HuH-7 (cell line): ENCODE results near the gene CARD14.
"Not testable (repeated sequence)": the region's sequence is repeated elsewhere in the genome, so short reads cannot be mapped to it uniquely, and the experiment has no call there.

Source experiments
- DNase-seq: peaks from one replicate; pipeline ENCODE4 v3.0.0; 2011; ENCODE audit warnings: low spot score

Gene CARD14

DNA sequence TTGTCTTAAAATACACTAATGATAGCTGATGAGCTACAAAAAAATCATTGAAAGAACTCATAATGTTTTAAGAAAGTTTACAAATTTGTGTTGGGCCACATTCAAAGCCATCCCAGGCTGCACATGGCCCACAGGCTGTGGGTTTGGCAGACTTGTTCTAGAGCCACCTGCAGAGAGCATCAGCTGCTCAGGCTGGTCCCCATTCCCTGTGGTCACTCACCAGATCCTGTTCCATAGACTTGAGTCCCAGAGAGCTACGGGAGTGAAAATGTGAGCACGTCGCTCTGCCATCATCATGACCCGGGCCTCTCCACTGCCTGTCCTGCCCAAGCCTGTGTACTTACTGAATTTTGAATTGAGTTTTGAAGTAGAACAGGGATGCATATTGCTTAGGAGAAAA is 57.3 kb downstream of the CARD14 start:
- no peak for DNase-seq

DNA sequence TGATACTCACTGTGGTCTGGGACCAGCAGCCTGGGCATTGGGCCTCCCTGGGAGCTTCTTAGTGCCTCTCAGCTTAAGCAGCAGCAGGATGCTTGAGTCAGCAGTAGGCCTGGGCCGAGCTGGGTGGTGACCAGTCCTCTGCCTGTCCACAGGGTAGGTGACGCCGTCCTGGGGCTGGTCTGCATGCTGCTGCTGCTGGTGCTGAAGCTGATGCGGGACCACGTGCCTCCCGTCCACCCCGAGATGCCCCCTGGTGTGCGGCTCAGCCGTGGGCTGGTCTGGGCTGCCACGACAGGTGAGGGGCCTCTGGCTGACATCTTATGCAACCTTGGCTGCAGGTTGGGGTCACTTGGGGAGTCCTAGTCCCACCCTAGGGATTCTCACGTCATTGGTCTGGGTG is 57.8 kb downstream of the CARD14 start:
- DNase-seq, result no peak

DNA sequence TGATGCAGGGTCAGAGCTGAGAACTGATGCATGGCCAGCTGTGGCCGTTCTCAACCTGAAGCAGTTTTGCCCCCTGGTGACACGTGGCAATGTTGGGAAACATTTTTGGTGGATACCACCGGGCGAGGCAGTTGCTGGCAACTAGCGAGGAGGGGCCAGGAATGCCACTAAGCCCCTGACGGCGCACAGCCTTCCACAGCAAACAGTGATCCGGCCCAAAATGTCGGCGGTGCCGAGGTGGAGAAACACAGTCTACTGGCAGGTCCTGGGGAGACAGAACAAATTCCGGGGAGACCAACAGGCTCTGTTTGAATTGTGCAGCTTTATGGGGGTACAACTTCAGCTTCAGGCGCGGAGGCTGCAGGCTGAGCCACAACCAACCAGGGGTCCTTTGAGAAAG is 58.6 kb downstream of the CARD14 start:
- DNase-seq, result no peak

DNA sequence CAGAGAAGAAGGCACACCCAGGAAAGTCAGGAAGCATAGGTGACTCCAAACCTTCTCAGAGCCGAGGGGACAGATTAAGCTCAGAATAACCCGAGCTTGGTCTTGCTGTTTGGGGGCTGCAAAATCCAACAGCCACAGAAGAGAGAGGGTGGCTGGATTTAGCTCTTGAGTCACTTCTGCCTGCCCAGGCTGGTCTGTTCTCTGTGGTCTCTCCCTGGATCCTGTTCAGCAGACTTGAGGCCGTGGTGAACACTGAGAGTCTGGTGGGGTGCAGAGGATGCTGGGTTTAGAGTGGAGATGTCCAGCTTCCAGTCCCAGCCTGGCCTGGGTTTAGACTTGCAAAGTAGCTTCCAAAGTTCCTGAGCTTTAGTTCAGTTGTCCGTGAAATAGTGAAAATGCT is 59.2 kb downstream of the CARD14 start:
- DNase-seq, result no peak

DNA sequence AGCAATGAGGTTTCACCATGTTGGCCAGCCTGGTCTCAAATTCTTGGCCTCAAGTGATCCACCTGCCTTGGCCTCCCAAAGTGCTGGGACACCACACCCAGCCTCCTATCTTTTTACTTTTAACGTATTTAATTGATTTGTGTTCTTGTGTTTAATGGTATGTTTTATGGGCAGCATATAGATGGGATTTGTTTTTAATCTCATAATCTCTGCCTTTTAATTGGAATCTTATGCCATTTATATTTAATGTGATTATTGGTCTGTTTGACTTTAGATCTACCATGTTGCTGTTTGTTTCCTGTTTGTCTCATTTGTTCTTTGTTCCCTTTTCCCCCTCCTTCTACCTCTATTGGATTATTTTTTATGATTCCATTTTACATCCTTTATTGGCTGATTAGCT is 62.6 kb downstream of the CARD14 start:
- DNase-seq, result no peak

DNA sequence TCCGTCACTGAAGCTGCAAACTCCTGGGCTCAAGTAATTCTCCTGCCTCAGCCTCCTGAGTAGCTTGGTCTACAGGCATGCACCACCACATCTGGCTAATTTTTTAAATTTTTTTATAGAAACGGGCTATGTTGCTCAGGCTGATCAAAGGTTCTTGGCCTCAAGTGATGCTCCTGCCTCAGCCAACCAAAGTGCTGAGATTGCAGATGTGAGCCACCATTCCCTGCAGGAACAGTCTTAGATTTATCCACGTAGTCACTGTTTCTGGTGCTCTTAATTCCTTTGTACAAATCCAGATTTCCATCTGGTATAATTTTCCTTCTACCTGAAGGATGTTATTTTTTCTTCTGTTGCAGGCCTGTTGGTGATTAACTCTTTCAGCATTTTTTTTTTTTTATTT is 63.4 kb downstream of the CARD14 start:
- DNase-seq, result no peak

DNA sequence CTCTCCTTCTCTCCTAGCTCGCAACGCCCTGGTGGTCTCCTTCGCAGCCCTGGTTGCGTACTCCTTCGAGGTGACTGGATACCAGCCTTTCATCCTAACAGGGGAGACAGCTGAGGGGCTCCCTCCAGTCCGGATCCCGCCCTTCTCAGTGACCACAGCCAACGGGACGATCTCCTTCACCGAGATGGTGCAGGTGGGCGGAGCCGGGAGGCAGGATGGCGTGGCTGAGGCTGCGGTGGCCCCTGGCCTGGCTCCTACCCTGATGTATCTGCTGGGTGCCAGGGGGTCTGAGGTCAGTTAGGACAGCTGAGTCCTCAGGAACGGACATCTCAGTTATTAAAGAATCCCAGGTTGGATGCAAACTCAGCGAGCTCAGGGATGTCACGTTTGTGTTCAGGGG is 67.1 kb downstream of the CARD14 start:
- no peak for DNase-seq

DNA sequence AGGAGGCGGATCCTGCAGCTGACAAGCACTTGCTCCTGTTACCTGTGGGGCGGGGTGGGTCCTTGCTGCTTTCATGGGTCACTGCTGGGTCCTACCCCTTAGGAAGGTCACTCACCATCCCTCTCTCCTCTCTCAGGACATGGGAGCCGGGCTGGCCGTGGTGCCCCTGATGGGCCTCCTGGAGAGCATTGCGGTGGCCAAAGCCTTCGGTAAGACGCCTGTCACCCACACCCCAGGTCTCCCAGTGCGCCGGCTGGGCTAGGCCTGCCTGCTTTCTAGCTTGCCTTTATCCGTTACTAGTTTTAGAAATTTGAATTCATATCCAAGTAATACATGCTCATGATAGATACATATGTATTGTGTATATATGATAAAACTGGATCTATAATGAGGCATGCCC is 67.6 kb downstream of the CARD14 start:
- no peak for DNase-seq

DNA sequence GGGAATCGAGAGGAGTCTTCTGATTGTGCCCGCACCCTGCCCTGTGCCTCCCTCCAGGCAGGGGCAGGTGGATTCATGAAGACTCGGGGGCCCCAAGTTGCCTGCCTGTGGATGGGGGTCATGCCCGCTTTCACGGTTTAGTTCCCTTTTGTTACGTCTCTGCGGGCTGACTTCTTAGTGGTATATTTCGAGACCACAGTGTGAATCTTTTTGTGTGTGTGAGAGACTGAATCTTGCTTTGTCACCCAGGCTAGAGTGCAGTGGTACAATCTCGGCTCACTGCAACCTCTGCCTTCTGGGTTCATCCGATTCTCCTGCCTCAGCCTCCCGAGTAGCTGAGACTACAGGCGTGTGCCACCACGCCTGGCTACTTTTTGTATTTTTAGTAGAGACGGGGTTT is 72.7 kb downstream of the CARD14 start:
- no peak for DNase-seq

DNA sequence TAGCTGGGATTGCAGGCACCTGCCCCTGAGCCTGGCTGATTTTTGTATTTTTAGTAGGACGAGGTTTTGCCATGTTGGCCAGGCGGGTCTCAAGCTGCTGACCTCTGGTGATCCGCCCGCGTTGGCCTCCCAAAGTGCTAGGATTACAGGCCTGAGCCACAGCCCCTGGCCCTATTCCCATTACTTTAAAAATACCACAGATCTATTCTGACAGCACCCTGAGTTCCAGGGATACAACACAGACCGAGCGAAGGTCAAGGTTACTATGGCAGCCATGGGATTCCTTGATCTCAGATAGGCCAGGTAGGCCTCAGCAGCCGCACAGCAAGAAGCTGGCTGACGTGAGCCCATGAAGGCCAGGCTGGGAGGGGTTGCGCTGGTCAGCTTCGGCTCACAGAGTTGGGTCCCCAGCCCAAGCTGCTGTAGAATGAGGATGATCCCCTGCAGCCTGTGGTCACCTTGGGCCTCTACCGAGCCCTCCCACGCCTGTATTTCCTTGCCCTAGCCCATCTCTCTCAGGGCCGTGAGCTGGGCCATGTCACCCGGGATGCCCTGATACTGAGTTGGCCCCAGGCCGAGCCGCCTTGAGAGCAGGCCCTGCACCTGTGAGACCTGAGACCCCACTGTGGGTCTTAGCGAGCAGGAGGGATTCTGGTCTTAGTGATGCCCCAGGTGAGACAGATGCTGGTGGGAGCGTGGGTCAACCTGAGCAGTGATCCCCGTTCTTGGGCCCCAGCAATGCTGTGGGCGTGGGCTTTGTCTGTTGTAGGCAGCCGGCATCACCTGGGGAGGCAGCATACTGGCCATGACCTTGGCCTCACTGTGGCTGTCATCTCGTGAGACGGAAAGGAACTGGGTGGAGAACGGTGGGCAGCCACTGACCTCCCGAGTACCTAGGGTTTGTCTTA is 74.0 kb downstream of the CARD14 start:
- DNase-seq, result no peak

DNA sequence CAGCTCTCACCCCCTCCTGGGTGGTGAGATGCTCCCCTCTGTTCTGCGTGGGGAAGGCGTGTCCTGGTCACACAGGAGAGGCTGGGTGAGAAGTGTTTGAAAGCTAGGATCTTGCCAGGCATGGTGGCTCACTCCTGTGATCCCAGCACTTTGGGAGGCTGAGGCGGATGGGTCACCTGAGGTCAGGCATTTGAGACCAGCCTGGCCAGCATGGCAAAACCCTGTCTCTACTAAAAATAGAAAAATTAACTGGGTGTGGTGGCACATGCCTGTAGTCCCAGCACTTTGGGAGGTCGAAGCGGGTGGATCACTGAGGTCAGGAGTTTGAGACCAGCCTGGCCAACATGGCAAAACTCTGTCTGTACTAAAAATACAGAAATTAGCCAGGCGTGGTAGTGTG is 74.6 kb downstream of the CARD14 start:
- not testable (repeated sequence) for DNase-seq

DNA sequence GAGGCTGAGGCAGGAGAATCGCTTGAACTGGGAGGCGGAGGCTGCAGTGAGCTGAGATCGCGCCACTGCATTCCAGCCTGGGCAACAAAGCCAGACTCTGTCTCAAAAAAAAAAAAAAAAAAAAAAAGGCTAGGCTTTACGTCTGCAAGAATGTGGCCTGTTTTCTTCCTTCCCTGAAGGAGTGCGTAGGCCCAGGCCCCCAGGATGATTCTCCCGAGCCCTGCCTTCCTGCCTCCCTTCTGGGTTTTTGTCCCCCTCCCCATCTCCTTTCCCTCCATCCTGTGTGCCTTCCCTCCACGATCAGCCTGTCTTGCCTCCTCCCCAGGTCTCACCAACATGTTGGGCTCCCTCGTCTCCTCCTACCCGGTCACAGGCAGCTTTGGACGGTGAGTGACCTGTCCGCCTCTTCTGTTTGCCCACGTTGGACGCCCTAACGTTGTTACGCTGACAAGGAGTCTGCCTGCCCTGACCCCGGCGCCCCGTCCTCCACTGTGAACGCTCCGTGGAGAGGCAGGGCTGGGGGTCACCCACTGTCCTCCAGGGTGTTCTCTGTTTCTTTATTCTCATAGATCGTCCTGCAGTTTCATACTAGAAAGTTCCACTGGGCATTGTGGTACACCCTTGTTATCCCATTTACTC is 75.2 kb downstream of the CARD14 start:
- DNase-seq, result no peak

DNA sequence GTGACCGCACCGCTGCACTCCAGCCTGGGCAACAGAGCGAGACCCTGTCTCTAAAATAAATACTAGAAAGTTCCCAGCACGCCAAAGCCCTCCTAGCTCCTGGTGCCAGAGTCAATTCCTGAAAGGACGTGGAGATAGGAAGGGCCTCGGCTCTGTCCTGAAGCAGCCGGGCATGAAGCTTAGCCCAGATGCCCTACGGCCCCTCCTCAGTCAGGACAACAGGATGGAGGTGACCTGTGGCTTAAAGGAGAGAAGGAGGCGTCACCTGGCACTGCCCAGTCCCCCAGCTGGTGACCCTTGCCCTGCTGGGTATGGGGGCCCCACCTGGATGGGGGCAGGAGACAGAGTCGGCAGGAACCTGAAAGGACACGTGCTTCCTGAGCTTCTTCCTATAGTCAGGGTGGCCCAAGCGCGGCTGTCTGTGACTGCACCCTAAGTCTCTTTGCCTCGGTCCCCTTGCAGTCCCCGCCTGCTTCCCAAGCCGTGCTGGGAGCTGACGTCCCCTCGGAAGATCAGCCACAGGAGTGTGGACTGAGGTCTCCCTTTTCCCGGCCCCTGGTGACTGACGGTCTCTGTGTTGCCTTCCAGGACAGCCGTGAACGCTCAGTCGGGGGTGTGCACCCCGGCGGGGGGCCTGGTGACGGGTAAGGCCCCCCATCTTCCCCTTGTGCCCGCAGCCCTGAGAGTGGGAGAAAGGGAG is 75.9 kb downstream of the CARD14 start:
- no peak for DNase-seq

DNA sequence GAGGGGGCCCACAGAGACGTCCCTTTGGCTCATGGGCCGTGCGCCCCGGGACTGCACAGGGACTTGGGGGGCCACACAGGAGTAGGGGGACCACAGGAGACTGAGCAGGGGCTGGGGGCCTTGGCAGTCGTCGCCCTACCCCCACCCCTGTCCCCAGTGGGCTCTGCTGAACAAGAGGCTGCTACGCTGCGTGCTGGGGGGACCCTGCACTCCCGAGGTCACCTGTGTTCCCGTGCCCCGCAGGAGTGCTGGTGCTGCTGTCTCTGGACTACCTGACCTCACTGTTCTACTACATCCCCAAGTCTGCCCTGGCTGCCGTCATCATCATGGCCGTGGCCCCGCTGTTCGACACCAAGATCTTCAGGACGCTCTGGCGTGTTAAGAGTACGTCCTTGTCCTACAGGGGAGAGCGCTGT is 76.4 kb downstream of the CARD14 start:
- no peak for DNase-seq

DNA sequence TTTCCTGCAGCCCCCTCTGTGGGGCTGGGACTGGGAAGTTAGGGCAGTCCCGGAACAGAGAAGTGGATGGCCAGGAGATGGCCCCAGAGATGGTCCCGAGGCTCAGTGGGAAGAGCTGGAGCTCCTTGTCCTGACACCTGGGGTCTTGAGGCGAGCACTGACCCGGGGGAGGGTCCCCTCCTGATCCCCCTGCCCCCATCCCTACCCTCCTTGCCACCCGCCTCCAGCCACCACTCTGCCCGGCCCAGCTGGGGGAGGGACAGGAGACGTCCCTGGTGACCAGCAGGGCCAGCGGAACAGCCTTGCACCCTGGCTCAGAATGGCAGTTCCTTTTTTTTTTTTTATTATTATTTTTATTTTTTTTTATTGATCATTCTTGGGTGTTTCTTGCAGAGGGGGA is 76.9 kb downstream of the CARD14 start:
- DNase-seq, result no peak

DNA sequence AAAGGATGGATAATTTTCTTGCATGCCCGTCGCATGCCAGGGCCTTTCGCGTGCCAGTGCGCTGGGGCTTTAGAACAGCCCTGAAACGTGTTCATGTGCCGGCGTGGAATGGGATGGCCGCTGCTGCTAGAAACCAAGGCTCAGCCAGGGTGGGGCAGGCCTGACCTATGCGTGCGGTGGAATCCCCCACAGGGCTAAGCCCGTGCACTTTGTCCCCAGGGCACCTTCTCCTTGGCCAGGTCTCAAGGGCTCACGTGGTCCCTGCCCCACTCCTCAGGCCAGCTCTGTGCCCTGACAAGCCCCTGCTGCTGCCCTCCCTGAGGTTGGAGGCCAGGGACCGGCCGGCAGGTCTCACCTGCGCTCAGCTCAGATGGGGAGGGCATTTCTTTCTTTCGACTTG is 77.7 kb downstream of the CARD14 start:
- DNase-seq, result no peak

DNA sequence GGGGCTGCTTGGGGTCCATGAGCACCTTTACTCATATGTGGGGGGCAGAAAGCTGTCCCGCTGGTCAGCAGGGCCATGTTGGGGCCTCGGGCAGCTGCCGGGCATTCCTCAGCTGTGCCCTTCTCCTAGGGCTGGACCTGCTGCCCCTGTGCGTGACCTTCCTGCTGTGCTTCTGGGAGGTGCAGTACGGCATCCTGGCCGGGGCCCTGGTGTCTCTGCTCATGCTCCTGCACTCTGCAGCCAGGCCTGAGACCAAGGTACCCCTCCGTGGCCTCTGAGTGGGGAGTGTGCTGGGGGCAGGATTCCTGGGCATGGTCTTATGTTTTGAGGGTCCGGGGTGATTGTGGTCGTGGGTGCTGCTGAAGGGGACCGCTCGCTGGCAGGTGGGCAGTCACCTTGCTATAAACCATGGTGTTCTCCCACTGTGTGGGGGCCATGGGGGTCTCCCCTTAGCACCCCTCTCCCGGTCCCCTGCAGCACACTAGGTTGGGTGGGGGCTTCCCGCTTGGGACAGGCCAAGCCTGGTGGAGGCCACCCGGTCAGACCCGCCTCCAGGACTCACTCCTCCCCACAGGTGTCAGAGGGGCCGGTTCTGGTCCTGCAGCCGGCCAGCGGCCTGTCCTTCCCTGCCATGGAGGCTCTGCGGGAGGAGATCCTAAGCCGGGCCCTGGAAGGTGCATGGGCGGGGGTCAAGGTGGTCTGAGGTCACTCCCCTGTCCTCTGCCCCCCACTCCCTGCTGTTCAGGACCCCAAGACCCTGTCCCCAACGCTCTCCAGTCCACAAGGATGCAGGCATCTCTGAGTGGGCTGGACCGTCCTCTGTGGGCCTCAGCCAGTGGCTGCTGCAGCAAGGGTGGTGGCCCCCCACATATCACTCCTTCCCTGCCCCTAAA is 78.4 kb downstream of the CARD14 start:
- no peak for DNase-seq

DNA sequence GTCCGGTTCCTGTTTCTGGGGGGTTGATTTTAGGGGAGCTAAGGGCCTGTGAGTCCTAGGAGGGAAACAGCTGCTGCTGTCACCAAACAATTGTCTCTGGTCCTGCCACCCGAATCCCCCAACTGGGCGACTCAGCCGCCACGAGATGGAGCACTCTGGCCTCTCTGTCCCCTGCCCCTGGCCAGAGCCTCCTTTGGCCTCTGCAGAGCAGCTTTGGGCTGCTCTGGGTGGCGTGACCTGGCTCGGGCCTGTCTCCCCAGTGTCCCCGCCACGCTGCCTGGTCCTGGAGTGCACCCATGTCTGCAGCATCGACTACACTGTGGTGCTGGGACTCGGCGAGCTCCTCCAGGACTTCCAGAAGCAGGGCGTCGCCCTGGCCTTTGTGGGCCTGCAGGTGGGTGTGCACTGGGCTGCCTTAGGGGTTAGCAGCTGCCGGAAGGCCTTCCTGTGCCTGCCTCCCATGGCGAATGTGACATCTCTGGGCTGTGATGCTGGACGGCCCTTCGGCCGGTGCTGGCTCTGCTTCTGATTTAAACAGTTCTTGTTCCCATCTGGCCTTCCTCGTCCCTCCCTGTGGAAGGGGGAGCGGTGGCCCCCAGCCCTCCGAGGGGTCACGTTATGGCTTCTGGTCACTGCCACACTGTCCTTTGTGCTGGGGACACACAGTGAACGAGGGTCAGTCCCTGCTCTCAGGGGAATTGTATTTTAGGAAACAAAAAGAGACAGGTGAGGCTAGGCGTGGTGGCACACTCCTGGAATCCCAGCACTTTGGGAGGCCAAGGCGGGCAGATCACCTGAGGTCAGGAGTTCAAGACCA is 79.3 kb downstream of the CARD14 start:
- no peak for DNase-seq

DNA sequence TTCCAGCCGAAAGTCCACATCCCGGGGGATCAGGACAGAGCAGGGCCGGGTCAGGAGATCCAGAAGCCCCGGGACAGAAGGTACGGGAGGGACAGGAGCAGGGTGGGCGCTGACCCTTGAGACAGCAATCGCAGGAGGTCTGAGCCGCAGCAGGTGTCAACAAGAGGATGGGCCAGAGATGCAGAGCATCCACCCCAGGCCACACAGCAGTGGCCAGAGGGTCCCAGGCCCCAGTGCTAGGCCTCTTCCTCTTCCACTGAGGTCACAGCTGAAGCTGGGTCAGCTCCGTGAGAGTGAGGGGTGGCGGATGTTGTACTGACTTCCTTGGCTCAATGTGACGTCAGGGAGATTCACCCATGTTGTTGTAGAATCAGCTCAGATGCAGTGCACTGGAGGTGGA is 82.1 kb downstream of the CARD14 start:
- no peak for DNase-seq

DNA sequence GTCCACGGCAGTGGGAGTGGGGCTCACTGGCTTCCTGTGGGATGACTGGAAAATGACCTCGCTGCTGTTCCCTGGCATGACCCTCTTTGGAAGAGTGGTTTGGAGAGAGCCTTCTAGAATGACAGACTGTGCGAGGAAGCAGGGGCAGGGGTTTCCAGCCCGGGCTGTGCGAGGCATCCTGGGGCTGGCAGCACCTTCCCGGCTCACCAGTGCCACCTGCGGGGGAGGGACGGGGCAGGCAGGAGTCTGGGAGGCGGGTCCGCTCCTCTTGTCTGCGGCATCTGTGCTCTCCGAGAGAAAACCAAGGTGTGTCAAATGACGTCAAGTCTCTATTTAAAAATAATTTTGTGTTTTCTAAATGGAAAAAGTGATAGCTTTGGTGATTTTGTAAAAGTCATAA is 83.0 kb downstream of the CARD14 start:
- no peak for DNase-seq
